B cell (primary cell): Measurements from ENCODE around the gene TGFBR3L. TPM values are rescaled to one million over a fixed set of nuclear protein-coding genes. Genes with fewer than 3 reads are reported as not detected.

Source experiments
- ATAC-seq: fragments of 200-7000 bp; cut with Tn5 transposase; one replicate; pipeline ENCODE4 v1.10.0; 2021; ENCODE audit warnings: low read depth, mild to moderate bottlenecking, moderate number of reproducible peaks, moderate library complexity
- CTCF ChIA-PET: fragments of 350-600 bp; sonication (Branson Sonifier 250); formaldehyde crosslinking; loops from one replicate; lab custom pipeline; 2021; ENCODE audit warnings: antibody characterized with exemption, inconsistent platforms; lab: Charles Lee
- POLR2A ChIA-PET: fragments of 350-600 bp; sonication (Branson Sonifier 250); formaldehyde crosslinking; loops from one replicate; lab custom pipeline; 2021; ENCODE audit warnings: antibody characterized with exemption; lab: Charles Lee
- DNase-seq: peaks from one replicate; pipeline ENCODE4 v3.0.0; 2013
- H2AFZ ChIP-seq: 2 replicates; pipeline ENCODE4 v1.6.1; 2012; ENCODE audit warnings: mild to moderate bottlenecking, low read depth, low read length; ENCODE audit not compliant: insufficient read depth, poor library complexity, severe bottlenecking
- H3K27ac ChIP-seq, 2 donors: 1 replicate in 1 of 2; 2 replicates in 1 of 2; pipeline ENCODE4 v1.5.1; 2012 to 2013; ENCODE audit warnings: low read length in 2 of 2, mild to moderate bottlenecking in 2 of 2, moderate library complexity in 1 of 2
- H3K27me3 ChIP-seq, 4 experiments: fragments of 200-600 bp in 1 of 4; sonication (generic) in 1 of 4; replicated peaks in 1 of 4; 1 replicate in 2 of 4; 2 replicates in 2 of 4; pipeline versions ENCODE4 v1.6.1 to v1.7.0; 2013 to 2016; ENCODE audit warnings: low read length in 3 of 4, mild to moderate bottlenecking in 2 of 4, mixed read lengths in 1 of 4, moderate library complexity in 1 of 4; ENCODE audit not compliant: insufficient read depth in 4 of 4, control insufficient read depth in 3 of 4; ENCODE audit errors: control extremely low read depth in 1 of 4
- H3K36me3 ChIP-seq, 2 experiments: replicated peaks in 1 of 2; 1 replicate in 1 of 2; 2 replicates in 1 of 2; pipeline versions ENCODE4 v1.6.1 to v1.7.1; 2013; ENCODE audit warnings: low read length in 1 of 2; ENCODE audit not compliant: insufficient read depth in 2 of 2, control insufficient read depth in 1 of 2; ENCODE audit errors: control extremely low read depth in 1 of 2, extremely low read depth in 1 of 2
- H3K4me1 ChIP-seq, 2 donors: fragments of 200-600 bp in 1 of 2; sonication (generic) in 1 of 2; 1 replicate in 1 of 2; 2 replicates in 1 of 2; pipeline versions ENCODE4 v1.5.1 to v1.6.1; 2013 to 2017; ENCODE audit warnings: low read length in 2 of 2; ENCODE audit not compliant: control insufficient read depth in 2 of 2, insufficient read depth in 2 of 2
- H3K4me2 ChIP-seq: replicated peaks from 2 replicates; pipeline ENCODE3; 2012; ENCODE audit warnings: mild to moderate bottlenecking, low read depth, low read length; ENCODE audit not compliant: poor library complexity, severe bottlenecking
- H3K4me3 ChIP-seq, 5 experiments: fragments of 200-600 bp in 1 of 5; sonication (generic) in 1 of 5; 1 replicate in 3 of 5; 2 replicates in 2 of 5; pipeline versions ENCODE4 v1.5.1 to v1.7.0; 2011 to 2016; ENCODE audit warnings: low read length in 4 of 5, mild to moderate bottlenecking in 4 of 5, low read depth in 2 of 5, control low read depth in 1 of 5, moderate library complexity in 1 of 5; ENCODE audit not compliant: insufficient read depth in 1 of 5; ENCODE audit errors: control extremely low read depth in 1 of 5, extremely low read depth in 1 of 5
- H3K79me2 ChIP-seq: fragments of 200-600 bp; sonication (generic); one replicate; pipeline ENCODE4 v1.6.0; 2016; ENCODE audit warnings: low read length; ENCODE audit not compliant: control insufficient read depth, insufficient read depth
- H3K9ac ChIP-seq: fragments of 200-600 bp; sonication (generic); 2 replicates; pipeline ENCODE4 v1.6.1; 2017; ENCODE audit warnings: mild to moderate bottlenecking, low read length, moderate library complexity
- H3K9me3 ChIP-seq, 3 donors: one replicate each; pipeline versions ENCODE4 v1.6.1 to v1.7.1; 2013; ENCODE audit warnings: low read length in 2 of 3; ENCODE audit not compliant: control insufficient read depth in 2 of 3, insufficient read depth in 1 of 3; ENCODE audit errors: control extremely low read depth in 1 of 3
- H4K20me1 ChIP-seq: 2 replicates; pipeline ENCODE4 v1.6.0; 2012; ENCODE audit warnings: mild to moderate bottlenecking, low read length; ENCODE audit not compliant: insufficient read depth, control insufficient read depth, poor library complexity, severe bottlenecking
- H3K27ac Mint-ChIP-seq: one replicate; pipeline ENCODE4 v1.8.0; 2021; ENCODE audit warnings: mixed read lengths
- H3K27me3 Mint-ChIP-seq: one replicate; pipeline ENCODE4 v1.8.0; 2021; ENCODE audit warnings: mixed read lengths
- H3K4me1 Mint-ChIP-seq: one replicate; pipeline ENCODE4 v1.8.0; 2021; ENCODE audit warnings: mixed read lengths
- H3K4me3 Mint-ChIP-seq: one replicate; pipeline ENCODE4 v1.8.0; 2021; ENCODE audit warnings: mixed read lengths
- H3K9me3 Mint-ChIP-seq: one replicate; pipeline ENCODE4 v1.8.0; 2022; ENCODE audit warnings: mixed read lengths; ENCODE audit not compliant: insufficient read depth
- CTCF ChIP-seq: fragments of 200-600 bp; IDR thresholded peaks from one replicate; pipeline ENCODE4 v1.8.0; 2022; ENCODE audit warnings: antibody characterized with exemption, mild to moderate bottlenecking
- EZH2 ChIP-seq: IDR thresholded peaks from 2 replicates; pipeline ENCODE4 v1.6.1; 2012; ENCODE audit warnings: borderline replicate concordance, low read depth, mild to moderate bottlenecking, moderate library complexity, low read length; ENCODE audit not compliant: insufficient read depth, poor library complexity, severe bottlenecking
- WGBS: methylation state at CpG from one replicate; pipeline ENCODE4 v1.1.5; 2013; ENCODE audit warnings: missing lambda C conversion rate; ENCODE audit not compliant: insufficient coverage; 5-methylcytosine and 5-hydroxymethylcytosine counted together
- intact Hi-C: fragments of 100-400 bp; cut with micrococcal nuclease; formaldehyde crosslinking; loops from one replicate; pipeline ENCODE4 v1.10.0; 2022
- polyA plus RNA-seq: library from polyadenylated mRNA; depleted of rRNA; stranded (reverse); fragments of >200 nt; gene quantifications from 2 replicates; pipeline ENCODE4 v1.2.3, GENCODE V29; 2012
- total RNA-seq, 2 donors: library from RNA; stranded (reverse); fragments of 120-200 nt in 1 of 2; gene quantifications; 1 replicate in 1 of 2; 2 replicates in 1 of 2; pipeline versions ENCODE4 v1.2.3 to v1.2.4, GENCODE V29; 2013 to 2022

TGFBR3L gene
- total and polyA plus RNA-seq, 2 donors (not counting 1 experiment from before 2014, with no cell fraction given) = 0.21 to 0.22 TPM

- no peak overlapping the region for H2AFZ ChIP-seq
- 73% methylated on average over 9 of the region's 16 CpGs for WGBS
Measured at GRCh38 chr19:7887408-7888144, 27.1 kb upstream of the TGFBR3L start.

More at GRCh38 chr19:7887408-7888144, 27.1 kb upstream of the TGFBR3L start:
- ChIA-PET CTCF (no interaction called here), POLR2A (no interaction called here)
- no peaks in the 10 kb centered on the region for H4K20me1 ChIP-seq
- no peaks in the 10 kb centered on the region for H3K79me2 ChIP-seq
- intact Hi-C loops = no loop called here
- H3K27ac Mint-ChIP-seq = no peak overlapping the region
- no peaks in the 10 kb centered on the region for H3K4me1 Mint-ChIP-seq
- H3K27me3 Mint-ChIP-seq = peaks cover 17% of the 10 kb centered on the region
- peaks cover 0 to 25% (median 5%) of the 10 kb centered on the region in 4 experiments for H3K27me3 ChIP-seq
- H3K4me2 ChIP-seq = no peak overlapping the region
- no peak overlapping the region for H3K27ac ChIP-seq
- no peaks in the 10 kb centered on the region for H3K9me3 Mint-ChIP-seq
- ATAC-seq = no peak
- no peak overlapping the region for H3K4me3 Mint-ChIP-seq
- H3K4me1 ChIP-seq = peaks cover 0 to 4% of the 10 kb centered on the region in 2 donors
- H3K36me3 ChIP-seq = no peaks in the 10 kb centered on the region
- H3K4me3 ChIP-seq = no peak overlapping the region
- H3K9ac ChIP-seq = no peak overlapping the region
- TF ChIP-seq CTCF (no peak), EZH2 (no peak)
- H3K9me3 ChIP-seq = no peaks in the 10 kb centered on the region
- no peak for DNase-seq
